Measurements from ENCODE around the gene SIVA1.

Gene SIVA1

DNA sequence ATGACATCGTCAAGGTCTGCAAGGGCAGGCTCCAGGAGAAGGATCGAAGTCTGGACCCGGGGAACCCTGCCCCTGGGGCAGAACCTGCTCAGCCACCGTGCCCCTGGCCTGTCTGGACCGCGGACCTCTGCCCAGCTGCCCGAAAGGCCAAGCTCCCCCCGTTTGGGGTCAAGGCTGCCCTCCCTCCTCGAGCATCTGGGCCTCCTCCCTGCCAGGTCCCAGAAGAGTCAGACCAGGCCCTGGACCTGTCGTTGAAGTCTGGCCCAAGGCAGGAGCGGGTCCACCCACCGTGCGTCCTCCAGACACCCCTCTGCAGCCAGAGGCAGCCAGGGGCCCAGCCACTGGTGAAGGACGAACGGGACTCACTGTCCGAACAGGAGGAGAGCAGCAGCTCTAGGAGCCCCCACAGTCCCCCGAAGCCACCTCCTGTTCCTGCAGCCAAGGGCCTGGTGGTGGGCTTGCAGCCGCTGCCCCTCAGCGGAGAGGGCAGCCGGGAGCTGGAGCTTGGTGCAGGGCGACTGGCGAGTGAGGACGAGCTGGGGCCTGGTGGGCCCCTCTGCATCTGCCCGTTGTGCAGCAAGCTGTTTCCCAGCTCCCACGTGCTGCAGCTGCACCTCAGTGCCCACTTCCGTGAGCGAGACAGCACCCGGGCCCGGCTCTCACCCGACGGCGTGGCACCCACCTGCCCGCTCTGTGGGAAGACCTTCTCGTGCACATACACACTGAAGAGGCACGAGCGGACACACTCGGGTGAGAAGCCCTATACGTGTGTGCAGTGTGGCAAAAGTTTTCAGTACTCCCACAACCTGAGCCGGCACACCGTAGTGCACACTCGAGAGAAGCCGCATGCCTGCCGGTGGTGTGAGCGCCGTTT lies 48.8 kb downstream of the SIVA1 start:
- no peak for DNase-seq (ENCODE audit: low read depth)
- TF ChIP-seq, protein P1, sequence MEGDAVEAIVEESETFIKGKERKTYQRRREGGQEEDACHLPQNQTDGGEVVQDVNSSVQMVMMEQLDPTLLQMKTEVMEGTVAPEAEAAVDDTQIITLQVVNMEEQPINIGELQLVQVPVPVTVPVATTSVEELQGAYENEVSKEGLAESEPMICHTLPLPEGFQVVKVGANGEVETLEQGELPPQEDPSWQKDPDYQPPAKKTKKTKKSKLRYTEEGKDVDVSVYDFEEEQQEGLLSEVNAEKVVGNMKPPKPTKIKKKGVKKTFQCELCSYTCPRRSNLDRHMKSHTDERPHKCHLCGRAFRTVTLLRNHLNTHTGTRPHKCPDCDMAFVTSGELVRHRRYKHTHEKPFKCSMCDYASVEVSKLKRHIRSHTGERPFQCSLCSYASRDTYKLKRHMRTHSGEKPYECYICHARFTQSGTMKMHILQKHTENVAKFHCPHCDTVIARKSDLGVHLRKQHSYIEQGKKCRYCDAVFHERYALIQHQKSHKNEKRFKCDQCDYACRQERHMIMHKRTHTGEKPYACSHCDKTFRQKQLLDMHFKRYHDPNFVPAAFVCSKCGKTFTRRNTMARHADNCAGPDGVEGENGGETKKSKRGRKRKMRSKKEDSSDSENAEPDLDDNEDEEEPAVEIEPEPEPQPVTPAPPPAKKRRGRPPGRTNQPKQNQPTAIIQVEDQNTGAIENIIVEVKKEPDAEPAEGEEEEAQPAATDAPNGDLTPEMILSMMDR (conservative IDR thresholded peaks at IDR 0.05; ENCODE audit: low read depth, low read length): no peak
- peak overlapping the region; percentile 46 for H3K4me3 ChIP-seq (ENCODE audit: low read length)

DNA sequence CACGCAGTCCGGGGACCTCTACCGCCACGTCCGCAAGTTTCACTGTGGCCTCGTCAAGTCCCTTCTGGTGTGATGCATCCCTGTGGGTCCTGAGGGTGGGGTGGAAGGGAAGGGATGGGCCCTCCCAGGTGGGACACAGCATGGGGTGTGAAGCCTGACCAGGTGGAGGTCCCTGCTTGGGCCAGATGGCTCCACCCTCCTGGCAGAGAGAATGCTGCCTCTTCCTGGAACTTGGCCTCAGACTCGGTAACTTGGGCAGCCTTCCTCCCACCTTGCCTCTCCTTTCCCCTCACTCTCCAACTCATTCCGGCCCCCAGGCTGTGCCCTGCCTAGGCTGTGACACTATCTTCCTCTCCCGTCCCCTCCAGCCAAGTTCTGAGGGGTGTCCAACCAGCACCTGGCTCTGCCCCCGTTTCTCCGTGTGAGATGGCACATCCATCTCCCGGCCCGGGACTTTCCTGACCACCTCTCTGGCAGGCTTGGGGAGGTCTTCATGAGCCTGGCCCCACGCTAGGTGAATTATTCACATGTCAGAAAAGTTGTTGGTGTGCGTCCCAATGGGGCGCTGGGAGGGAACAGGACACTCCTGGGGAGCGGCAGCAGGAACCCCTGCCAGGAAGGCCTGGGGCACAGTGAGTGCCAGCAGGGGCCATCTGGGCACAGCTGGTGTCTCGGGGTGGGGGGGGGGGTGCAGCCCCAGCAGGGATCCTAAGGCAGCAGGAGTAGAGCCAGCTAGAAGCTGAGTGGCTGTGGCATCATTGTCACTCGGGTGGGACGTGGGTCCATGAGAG lies 49.6 kb downstream of the SIVA1 start:
- H3K4me3 ChIP-seq (ENCODE audit: low read length): no peak overlapping the region
- TF ChIP-seq, protein P1 (conservative IDR thresholded peaks at IDR 0.05; ENCODE audit: low read depth, low read length): no peak
- DNase-seq (ENCODE audit: low read depth): no peak

DNA sequence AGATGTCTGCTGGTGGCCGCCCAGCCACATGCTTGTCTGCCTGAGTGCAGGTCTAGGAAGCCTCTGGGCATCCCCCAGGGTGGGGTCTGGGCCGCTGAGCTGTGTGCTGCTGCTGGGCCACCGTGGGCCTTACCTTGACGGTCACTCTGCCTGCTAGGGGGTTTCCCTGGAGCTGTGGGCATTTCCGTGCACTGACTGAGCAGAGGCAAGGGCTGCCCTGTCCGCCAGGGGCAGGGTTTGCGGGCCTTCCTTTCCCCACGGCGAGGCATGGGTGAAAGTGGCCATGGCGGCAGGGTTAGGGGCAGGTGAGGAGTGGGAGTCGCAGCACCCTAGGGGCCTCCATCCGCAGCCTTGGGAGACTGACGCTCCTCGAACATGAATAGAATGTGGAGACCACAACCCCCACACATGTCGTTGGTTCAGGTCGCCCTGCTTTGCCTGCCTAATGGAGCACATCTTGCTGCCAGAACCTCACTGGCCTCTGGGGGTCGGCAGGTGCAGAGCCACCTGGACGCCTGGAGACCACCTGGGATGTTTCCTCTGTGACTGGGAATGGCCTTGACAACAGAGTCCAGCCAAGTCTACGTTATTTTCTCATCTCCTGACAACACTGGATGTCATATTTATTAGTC lies 50.4 kb downstream of the SIVA1 start:
- no peak for DNase-seq (ENCODE audit: low read depth)
- TF ChIP-seq, protein P1 (conservative IDR thresholded peaks at IDR 0.05; ENCODE audit: low read depth, low read length): no peak
- H3K4me3 ChIP-seq (ENCODE audit: low read length): no peak overlapping the region

DNA sequence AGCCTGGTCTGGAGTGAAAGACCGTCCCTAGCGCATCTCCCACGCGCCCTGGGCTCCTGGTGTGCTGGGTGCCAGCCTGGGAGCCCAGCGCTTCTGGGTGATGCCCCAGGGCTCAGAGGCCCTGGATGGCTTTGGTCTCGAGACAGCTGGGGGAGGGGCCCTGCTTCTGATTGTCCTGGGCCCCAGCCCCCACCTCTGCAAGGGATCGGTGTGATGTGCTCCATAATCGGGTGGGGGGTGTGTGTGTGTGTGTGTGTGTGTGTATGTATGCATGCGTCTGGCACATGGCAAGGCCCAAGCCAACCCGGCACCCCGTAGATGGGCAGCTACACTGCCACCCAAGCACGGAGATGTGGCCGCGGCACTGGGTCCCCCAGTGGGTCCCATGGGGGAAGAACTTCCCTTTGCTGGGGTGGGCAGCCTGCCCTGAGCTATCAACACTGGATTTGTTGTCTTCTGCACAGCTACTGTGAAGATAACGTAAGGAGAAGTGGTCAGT lies 51.0 kb downstream of the SIVA1 start:
- TF ChIP-seq, protein P1 (conservative IDR thresholded peaks at IDR 0.05; ENCODE audit: low read depth, low read length): no peak
- H3K4me3 ChIP-seq (ENCODE audit: low read length): no peak overlapping the region
- DNase-seq (ENCODE audit: low read depth): no peak

DNA sequence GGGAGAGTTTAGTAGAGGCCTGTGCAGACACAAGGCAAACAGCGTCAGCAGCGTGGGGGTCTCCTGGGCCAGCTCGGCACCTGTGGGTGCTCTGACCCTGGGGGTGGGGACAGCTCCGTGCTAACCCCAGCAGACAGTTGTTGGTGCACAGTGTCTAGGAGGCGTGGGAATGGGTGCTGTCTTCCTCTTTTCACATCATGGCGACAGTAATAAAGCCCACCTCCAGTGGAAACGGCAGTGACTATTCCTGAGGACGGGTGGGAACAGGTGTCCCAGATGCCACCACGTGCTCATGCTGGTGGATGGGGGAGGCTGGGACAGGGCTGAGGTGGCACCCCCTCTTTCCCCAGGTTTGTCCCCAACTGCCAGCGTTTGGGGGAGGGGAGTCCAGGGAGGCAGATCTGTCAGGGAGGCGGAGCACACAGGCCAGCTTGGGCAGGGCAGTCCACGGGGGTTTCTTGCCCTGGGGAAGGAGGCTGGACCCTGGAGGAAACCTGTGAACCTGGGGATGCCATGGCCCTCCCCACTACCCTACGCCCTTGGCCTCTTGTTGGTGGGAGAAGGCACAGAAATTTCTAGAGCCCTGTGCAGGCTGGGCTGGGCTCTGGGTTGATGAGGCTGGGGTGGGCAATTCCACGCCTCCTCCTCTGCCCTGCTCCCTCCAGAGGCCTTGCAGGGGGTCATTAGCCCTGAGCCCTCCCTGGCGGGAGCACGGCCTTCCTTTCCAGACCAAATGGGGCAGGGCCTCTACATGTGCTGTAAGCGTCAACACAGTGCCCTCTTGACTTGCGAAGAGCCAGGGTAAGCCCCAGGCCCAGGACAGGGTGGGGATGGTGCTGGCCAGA lies 51.8 kb downstream of the SIVA1 start:
- DNase-seq (ENCODE audit: low read depth): no peak

DNA sequence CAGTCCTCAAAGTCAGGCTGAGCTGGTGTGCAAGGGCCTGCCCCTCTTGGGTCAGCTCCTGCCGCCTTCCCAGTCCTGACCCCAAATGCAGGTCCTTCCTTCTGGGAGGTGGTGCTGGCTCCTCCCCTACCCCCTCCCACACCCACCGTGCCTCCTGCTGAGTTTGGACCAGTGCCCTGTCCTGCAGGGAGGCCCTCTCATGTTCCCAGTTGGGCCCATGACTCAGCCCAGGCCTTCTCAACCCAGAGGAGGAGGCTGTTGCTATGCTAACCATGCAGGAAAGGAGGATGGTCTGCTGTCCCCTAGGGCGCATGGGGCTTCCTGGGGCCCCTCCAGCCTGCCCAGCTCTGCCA lies 52.4 kb downstream of the SIVA1 start:
- H3K4me3 ChIP-seq (ENCODE audit: low read length): no peak overlapping the region
- TF ChIP-seq, protein P1 (conservative IDR thresholded peaks at IDR 0.05; ENCODE audit: low read depth, low read length): no peak
- DNase-seq (ENCODE audit: low read depth): no peak

More for the DNA sequence above, 51.8 kb downstream of the SIVA1 start:
- TF ChIP-seq, protein P1 (conservative IDR thresholded peaks at IDR 0.05; ENCODE audit: low read depth, low read length): no peak
- no peak overlapping the region for H3K4me3 ChIP-seq (ENCODE audit: low read length)

Data from retinal pigment epithelial cell (primary cell).